ENCODE measurements around the gene KCNE3.
A peak's percentile ranks its signal among the peaks of the same experiment; 100 is the strongest.

KCNE3 gene

GRCh38 chr11:74471037-74471436 is 3.7 kb upstream of the KCNE3 start:
- DNase-seq: no peak

GRCh38 chr11:74470526-74470925 is 3.2 kb upstream of the KCNE3 start:
- DNase-seq: no peak

GRCh38 chr11:74468936-74469335 is 1.6 kb upstream of the KCNE3 start:
- DNase-seq: no peak

DNA sequence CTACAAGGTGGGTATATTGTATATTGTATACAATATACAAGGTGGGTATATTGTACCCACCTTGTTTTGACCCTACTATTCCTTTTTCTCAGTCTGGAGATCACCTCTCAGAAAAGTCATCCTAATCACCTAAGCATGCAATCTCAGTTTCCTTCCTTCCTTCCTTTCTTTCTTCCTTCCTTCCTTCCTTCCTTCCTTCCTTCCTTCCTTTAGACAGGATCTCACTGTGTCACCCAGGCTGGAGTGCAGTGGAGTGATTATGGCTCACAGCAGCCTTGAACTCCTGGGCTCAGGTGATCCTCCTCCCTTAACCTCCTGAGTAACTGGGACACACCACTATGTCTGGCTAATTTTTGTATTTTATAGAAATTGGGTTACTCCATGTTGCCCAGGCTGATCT is 1.2 kb upstream of the KCNE3 start:
- DNase-seq: no peak

DNA sequence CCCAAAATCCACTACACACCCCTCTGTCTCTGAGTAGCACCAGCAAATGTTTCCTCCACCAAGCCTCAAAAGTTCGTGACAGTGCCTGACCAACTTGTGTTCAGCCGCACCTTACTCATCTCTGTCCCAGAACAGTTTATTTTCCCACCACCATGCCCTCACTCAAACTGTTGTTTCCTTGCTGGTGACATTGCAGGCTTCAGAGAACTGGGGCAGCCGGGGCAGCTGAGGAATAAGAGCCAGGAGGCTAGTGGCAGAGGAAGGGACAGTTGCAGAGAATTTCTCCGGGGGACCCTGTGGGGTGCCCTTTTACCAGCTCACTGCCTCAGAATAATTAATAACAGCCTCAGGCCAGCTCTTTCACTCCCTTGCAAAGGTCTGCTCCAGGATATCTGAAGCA is 709 bp upstream of the KCNE3 start:
- DNase-seq: no peak

- DNase-seq: no peak
These were observed 2.0 kb downstream of the KCNE3 start for GRCh38 chr11:74465291-74465708.

GRCh38 chr11:74464746-74465145 is 2.6 kb downstream of the KCNE3 start:
- no peak for DNase-seq

DNA sequence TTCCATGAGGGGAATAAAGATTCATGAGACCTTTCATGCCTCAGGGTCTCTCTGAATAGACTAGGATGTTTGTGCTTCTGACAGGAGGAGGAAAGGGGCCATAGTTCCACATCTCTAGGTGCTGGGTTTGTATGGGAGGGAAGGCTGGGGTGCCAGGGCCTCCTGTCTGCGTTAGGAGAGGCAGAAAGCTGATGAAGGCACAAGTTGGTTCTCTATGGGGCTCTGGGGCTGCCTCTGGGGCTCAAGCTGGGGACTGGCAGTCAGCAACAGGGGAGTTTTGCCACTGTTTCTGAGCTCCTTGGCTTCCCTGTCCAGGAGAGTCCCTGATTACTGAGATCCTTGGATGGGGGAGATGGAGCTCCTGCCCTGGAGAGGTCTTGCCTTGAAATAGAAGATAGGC is 4.1 kb downstream of the KCNE3 start:
- DNase-seq: no peak

DNA sequence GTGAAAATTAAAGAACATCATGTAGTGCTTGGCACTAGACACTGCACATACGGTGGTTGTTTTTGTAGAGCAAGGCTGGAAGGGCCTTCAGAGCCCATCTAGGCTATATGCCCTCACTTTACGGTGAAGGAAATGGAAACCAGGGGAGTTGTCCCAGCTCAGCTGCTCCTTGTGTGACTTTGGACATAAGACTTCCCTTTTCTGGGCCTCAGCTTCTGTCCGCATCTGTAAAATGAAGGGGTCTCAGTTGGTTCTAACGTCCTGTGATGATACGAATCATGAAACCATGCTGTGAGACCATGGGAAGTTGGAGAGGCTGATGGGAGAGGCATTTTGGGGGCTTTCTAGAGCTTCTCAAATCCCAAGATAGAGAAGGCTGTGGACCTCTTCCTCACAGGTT is 4.7 kb downstream of the KCNE3 start:
- no peak for DNase-seq

GRCh38 chr11:74462009-74462408 is 5.3 kb downstream of the KCNE3 start:
- DNase-seq: no peak

- DNase-seq: no peak
These were observed 6.7 kb downstream of the KCNE3 start for GRCh38 chr11:74460481-74461154.

DNA sequence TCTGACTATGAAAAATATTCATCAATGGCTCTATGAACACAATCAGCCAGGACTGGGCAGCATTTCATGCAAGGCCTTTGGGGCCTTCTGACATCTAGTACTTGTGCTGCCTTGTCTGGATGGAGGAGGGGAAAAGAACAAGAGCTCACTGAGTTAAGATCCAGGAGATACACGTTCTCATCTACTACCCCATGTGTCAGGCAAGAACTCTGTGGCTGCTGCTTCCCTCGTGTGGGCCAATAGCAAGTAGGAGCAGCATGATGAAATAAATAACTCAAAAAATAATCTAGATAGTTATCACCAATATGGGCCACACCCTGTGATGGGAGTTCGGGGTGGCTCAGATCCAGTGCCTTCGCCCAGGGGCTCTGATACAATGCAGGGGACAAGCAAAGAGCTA is 7.3 kb downstream of the KCNE3 start:
- no peak for DNase-seq

- no peak for DNase-seq
These were observed 7.8 kb downstream of the KCNE3 start for GRCh38 chr11:74459584-74459983.

- DNase-seq: no peak
These were observed 10.0 kb downstream of the KCNE3 start for GRCh38 chr11:74457356-74457755.

GRCh38 chr11:74453373-74453975 is 13.9 kb downstream of the KCNE3 start:
- DNase-seq: peak; percentile 38 to 66

- DNase-seq: no peak
These were observed 15.0 kb downstream of the KCNE3 start for GRCh38 chr11:74452366-74452765.

DNA sequence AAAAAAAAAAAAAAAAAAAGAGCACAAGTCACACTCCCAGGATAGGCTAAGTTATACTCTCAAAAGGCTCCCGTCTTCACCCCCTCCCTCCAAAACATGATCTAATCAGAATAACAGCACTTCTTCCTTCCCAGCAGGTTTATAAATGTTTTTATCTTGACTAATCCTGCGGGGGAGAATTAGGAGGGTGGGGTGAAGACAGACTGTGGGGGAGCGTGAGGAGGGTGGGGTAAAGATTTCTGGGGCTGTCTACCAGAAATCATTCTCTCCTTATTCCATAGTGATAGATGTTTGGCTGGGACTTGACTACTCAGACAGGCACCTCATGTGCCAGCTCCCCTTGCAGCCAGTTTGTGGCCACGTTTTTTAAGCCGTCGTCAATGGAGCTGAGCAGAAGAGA is 17.0 kb downstream of the KCNE3 start:
- DNase-seq: no peak

DNA sequence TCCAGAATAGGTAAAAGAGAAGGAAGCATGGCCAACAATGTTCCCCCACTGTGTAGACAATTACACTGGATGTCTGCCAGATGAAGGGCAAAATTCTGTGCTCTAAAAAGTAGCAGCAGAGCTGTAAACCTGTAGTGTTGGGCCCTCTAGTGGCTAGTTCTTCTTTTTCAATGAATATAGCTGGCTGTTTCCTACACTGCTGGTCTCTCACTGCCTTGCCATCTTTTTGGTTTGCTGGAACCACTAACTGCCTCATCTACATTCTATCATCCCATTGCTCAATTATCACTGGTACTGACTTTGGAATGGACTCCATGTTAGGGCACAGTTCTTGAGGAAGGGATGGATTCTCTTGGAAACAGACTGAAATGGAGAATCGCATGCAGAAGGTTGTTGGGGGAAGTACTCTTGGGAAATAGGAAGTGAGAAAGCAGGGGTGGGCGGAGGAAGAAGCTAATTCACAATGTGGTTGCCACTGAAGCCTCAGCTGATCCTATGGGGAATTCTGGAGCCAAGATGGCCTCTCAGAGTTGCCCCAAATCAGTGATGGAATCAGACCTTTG is 17.9 kb downstream of the KCNE3 start:
- peak; percentile 44 to 51 for DNase-seq

DNA sequence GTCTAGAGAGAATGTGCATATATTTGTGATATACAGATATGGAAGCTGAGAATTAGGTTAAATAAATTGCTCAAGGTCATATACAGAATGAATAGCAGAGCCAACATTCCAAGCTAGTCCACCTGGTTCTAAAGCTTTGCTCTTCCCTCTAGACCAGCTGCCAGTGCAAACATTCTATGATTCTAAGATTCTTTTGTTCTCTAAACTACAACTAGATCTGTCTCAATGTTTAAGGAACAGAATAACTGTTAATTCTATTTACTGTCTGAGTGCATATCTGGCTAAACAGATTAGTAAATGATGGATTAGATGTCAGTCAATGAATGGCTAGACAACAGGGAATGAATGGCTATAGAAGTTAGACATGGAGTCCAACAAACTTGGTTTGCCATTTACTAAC is 19.6 kb downstream of the KCNE3 start:
- no peak for DNase-seq

- no peak for DNase-seq
These were observed 20.8 kb downstream of the KCNE3 start for GRCh38 chr11:74446532-74446938.

- DNase-seq: no peak
These were observed 23.0 kb downstream of the KCNE3 start for GRCh38 chr11:74444173-74444826.

DNA sequence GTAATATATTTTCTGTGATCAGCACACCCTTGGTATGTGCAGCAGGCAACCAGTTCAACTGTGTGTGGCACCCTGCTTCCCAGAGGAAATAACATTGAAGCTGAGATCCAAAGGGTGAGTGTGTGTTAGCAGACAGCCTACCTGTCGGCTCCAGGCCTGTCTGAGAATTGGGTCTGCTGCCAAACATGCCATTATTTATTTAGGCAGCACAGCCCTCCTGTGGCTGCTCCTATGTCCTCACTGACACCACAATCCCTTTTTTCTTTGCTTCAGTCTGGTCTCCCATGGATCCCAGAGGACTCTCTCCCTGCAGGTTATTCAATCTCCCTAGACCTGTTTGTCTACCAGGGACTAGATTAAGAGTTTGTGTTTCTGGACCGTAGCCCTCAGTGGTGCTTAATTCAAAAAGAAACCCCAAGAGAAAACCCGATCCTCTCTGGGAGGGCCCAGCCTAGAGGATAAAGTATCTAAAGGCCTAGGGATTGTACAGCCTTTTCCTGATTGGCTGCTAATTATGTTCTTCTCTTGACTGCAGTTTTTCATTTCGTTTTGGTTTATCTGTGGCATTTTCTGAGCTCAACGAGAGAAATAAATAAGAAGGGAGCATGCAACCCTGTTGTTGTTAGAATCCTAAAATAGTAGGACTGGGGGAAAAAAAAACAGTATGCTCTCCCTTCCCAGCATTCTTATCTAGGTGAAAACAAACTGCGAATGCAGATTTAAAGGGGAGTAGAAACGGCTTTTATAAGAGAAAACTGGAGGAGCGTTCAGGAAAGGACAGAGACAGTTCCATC is 24.1 kb downstream of the KCNE3 start:
- no peak for DNase-seq

DNA sequence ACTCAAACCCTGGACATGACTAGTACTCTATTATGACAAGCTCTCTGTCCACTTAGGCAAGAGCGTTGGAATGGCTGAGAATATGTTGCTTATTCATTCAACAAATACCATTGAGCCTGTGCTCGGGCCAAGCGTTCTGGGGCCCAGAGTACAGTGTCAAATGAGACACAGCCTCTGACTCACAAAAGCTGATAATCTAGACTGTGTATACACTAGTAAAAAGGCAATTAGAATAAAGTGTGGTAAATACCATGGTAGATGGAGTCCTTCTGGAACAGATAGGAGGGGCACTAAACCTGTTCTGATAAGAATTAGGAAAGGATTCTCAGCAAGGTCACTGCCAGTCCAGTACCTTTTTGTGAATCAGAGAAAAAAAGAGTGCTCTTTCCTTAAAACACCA is 24.7 kb downstream of the KCNE3 start:
- DNase-seq: no peak
